PFSK-1 (cell line): ENCODE results near the gene IGSF21.

Experiments
- FOXP2 ChIP-seq: optimal IDR thresholded peaks from 2 replicates; pipeline ENCODE3; 2011; ENCODE audit warnings: borderline replicate concordance, control low read depth, inconsistent platforms; ENCODE audit not compliant: insufficient read depth; ENCODE audit errors: extremely low read length, extremely low read depth
- POLR2AphosphoS5 ChIP-seq: IDR thresholded peaks from 2 replicates; pipeline ENCODE4 v1.6.1; 2012; ENCODE audit warnings: low read depth, mild to moderate bottlenecking, control low read depth, low read length, moderate library complexity
- REST ChIP-seq, 2 experiments: IDR thresholded peaks; 2 replicates each; pipeline versions ENCODE4 v1.6.1 to v1.8.0; 2011 to 2012; ENCODE audit warnings: low read depth in 2 of 2, low read length in 2 of 2, control low read depth in 1 of 2, inconsistent platforms in 1 of 2, mild to moderate bottlenecking in 1 of 2, moderate library complexity in 1 of 2; ENCODE audit not compliant: insufficient read depth in 1 of 2
- SIN3A ChIP-seq: IDR thresholded peaks from 2 replicates; pipeline ENCODE4 v1.6.1; 2012; ENCODE audit warnings: mild to moderate bottlenecking, low read length, moderate library complexity, borderline replicate concordance; ENCODE audit not compliant: insufficient read depth

GRCh38 chr1:18288722-18289121, 181.1 kb downstream of the IGSF21 start:
- TF ChIP-seq POLR2AphosphoS5 (no peak), REST (IDR thresholded peaks at IDR 0.05; ENCODE audit: insufficient read depth in 1 of 2, low read depth in 2 of 2, low read length in 2 of 2) (no peak), FOXP2 (no peak), SIN3A (no peak)
